AG09309 (cell line): ENCODE results near the gene GPC4.

Source experiments
- DNase-seq: peaks from one replicate; pipeline ENCODE4 v3.0.0-alpha.2; 2010; ENCODE audit warnings: low read depth
- H3K4me3 ChIP-seq: 2 replicates; pipeline ENCODE4 v1.5.1; 2011; ENCODE audit warnings: mild to moderate bottlenecking, low read depth, low read length, moderate library complexity; ENCODE audit not compliant: control insufficient read depth
- TF ChIP-seq, protein P1 (sequence below): IDR thresholded peaks from 2 replicates; pipeline ENCODE4 v1.5.1; 2011; ENCODE audit warnings: mild to moderate bottlenecking, low read depth, low read length, inconsistent platforms; ENCODE audit not compliant: insufficient read depth, control insufficient read depth; ENCODE audit errors: missing control alignments

Gene GPC4

DNA sequence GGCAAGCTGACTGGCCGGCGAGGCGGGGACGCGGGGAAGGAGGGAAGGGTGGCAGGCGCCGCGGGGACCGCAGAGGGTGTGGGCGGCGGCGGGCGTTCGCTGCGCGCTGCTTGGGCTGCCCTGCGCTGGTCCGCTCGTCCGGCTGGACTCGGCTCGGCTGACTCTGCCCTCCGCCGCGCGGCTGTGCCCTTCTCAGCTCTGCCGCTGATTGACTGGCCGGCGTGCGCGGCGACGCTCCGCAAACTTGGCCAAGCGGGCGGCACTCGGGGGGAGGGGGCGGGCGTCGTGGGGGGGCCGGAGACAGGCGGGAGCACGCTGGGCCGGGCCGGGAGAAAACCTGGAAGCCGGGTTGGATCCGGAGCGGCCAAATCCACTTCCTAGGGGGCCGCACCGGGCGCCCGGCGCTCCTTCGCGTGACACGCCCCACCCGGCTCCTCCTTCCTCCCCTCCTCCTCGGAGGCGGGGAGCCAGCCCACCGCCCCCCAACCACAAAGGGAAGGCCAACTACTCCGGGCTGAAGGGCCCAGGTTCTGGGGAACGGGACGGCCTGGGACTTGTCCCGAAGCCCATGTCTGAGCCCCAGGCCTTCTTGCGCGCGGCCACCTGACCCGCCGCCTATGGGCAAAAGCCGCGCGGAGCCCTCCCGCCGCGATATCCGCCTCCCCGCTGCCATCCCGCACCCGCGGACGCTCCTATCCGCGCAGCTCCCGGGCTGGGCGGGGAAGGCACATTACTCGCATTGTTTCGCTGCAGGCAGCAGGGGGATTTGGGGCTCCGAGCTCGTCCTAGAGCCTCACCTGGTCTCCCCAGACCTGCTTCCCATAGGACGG is at the start of gene GPC4:
Gene GPC4 (minus strand): TSS at position 214 of the 830 bp plus-strand sequence. CDS start 524 bp downstream, outside the sequence.
- TF ChIP-seq, protein P1, sequence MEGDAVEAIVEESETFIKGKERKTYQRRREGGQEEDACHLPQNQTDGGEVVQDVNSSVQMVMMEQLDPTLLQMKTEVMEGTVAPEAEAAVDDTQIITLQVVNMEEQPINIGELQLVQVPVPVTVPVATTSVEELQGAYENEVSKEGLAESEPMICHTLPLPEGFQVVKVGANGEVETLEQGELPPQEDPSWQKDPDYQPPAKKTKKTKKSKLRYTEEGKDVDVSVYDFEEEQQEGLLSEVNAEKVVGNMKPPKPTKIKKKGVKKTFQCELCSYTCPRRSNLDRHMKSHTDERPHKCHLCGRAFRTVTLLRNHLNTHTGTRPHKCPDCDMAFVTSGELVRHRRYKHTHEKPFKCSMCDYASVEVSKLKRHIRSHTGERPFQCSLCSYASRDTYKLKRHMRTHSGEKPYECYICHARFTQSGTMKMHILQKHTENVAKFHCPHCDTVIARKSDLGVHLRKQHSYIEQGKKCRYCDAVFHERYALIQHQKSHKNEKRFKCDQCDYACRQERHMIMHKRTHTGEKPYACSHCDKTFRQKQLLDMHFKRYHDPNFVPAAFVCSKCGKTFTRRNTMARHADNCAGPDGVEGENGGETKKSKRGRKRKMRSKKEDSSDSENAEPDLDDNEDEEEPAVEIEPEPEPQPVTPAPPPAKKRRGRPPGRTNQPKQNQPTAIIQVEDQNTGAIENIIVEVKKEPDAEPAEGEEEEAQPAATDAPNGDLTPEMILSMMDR = no peak
- no peak for DNase-seq
- H3K4me3 ChIP-seq = peak within 1 kb of the TSS; percentile 38

GRCh38 chrX:133461231-133461630 is 45.9 kb upstream of the GPC4 start:
- DNase-seq = no peak
- no peak overlapping the region for H3K4me3 ChIP-seq
- TF ChIP-seq, protein P1 = no peak

- TF ChIP-seq, protein P1 = no peak
- H3K4me3 ChIP-seq = no peak overlapping the region
- no peak for DNase-seq
Observed at GRCh38 chrX:133454924-133455323, 39.6 kb upstream of the GPC4 start.

DNA sequence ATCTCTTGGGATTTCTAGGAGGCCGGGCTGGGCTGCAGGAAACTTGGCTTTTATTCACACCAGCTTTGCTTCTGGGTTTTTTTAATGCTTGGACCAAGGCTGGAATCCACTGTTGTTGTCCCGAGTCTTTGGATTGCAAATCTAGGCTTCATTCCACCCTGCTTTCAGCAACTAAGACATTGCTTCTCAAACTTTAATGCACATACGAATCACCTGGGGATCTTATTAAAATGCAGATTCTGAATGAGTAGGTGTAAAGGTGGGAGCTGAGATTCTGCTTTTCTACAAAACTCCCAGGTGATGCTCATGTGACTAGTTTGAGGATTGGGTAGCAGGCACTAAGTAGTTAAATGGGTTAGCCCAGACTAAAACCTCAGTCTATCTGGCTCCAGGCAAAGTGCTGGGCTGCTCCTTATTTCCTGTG is 39.2 kb upstream of the GPC4 start:
- TF ChIP-seq, protein P1 = no peak
- no peak overlapping the region for H3K4me3 ChIP-seq
- DNase-seq = no peak

GRCh38 chrX:133448512-133449076 is 33.3 kb upstream of the GPC4 start:
- H3K4me3 ChIP-seq = no peak overlapping the region
- TF ChIP-seq, protein P1 = no peak
- DNase-seq = peak; percentile 3

DNA sequence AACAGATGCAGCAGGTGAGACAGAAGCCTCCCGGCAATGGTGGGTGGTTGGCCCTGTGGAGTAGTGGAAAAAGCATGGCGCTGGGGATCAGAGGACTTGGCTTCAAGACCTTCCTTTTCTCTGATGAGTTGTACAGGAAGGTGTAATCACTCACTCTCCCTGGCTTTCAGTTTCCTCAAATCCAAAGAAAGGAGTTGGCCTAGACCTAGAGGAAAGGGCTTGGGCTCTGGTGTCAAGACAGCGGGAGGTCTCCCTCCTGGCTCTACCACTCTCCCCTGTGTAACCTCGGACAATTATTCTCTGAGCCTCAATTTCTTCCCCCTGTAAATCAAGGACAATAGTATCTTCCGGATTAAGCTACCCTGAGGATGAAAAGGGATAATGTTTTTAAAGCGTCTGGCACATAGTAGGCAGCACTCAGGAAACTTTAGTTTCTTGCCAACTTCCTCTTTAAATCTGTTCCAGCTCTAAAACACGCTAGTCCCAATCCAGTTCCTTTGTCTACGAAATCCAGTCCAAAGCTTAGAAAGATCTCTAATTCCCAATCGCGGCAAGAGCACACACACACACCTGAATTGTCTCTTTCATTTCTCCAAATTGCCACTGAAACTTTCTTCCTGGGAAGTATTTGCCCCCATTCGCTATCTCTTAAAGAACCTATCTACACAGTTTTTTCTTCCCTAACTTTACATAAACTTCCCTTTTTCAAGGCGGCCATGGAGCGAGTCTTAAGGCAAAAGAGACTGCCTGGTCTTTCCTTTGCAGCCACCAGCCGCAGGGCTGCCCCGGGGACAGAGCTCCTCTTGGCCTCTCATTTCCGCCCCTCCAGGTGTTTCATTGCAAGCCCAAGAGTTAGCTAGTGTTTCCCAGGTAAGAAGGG is 29.9 kb upstream of the GPC4 start:
- DNase-seq = no peak
- TF ChIP-seq, protein P1 = no peak
- H3K4me3 ChIP-seq = no peak overlapping the region
